Lung (tissue), 16 donors: Measurements from ENCODE around the gene PCDH19. TPM values are rescaled to one million over a fixed set of nuclear protein-coding genes. Genes with fewer than 3 reads are reported as not detected.
A peak's percentile ranks its signal among the peaks of the same experiment; 100 is the strongest.

ENCODE experiments used
- ATAC-seq: fragments of 200-7000 bp; cut with Tn5 transposase; one replicate; pipeline ENCODE4 v1.9.1; 2020; ENCODE audit warnings: moderate number of reproducible peaks; ENCODE audit not compliant: insufficient read depth, low FRiP score
- DNase-seq, 3 donors: peaks; one replicate each; pipeline ENCODE4 v3.0.0-alpha.2; 2013 to 2017
- H3K27ac ChIP-seq, 2 donors: one replicate each; pipeline ENCODE4 v1.5.1; 2013; ENCODE audit warnings: mild to moderate bottlenecking in 2 of 2, moderate library complexity in 2 of 2, control low read depth in 1 of 2, inconsistent platforms in 1 of 2, low read depth in 1 of 2, low read length in 1 of 2
- H3K27me3 ChIP-seq, 3 donors: one replicate each; pipeline ENCODE4 v1.5.1; 2013; ENCODE audit warnings: low read length in 2 of 3; ENCODE audit not compliant: control insufficient read depth in 3 of 3, insufficient read depth in 3 of 3
- H3K36me3 ChIP-seq, 4 donors: one replicate each; pipeline ENCODE4 v1.5.1; 2013; ENCODE audit warnings: low read length in 4 of 4, mild to moderate bottlenecking in 1 of 4, moderate library complexity in 1 of 4; ENCODE audit not compliant: control insufficient read depth in 4 of 4, insufficient read depth in 4 of 4
- H3K4me1 ChIP-seq, 5 donors: one replicate each; pipeline ENCODE4 v1.5.1; 2013; ENCODE audit warnings: low read length in 5 of 5, mild to moderate bottlenecking in 2 of 5, moderate library complexity in 1 of 5; ENCODE audit not compliant: control insufficient read depth in 5 of 5, insufficient read depth in 5 of 5
- H3K4me3 ChIP-seq: one replicate; pipeline ENCODE4 v1.5.1; 2013; ENCODE audit warnings: mild to moderate bottlenecking, control low read depth, moderate library complexity
- H3K9ac ChIP-seq, 2 donors: one replicate each; pipeline ENCODE4 v1.5.1; 2013; ENCODE audit warnings: low read length in 2 of 2, control low read depth in 1 of 2; ENCODE audit not compliant: insufficient read depth in 1 of 2
- H3K9me3 ChIP-seq, 4 donors: one replicate each; pipeline ENCODE4 v1.5.1; 2013; ENCODE audit warnings: low read length in 3 of 4, mild to moderate bottlenecking in 1 of 4, moderate library complexity in 1 of 4; ENCODE audit not compliant: control insufficient read depth in 4 of 4, insufficient read depth in 3 of 4
- WGBS, 2 donors: extraction: QIAGEN DNeasy Blood & Tissue Kit; methylation state at CpG; one replicate each; pipeline ENCODE4 v1.1.7; 2013; 5-methylcytosine and 5-hydroxymethylcytosine counted together
- long read RNA-seq, 5 donors: transcript quantifications; one replicate each; lab custom pipeline, GENCODE V29; 2026
- polyA plus RNA-seq, 2 donors: library from polyadenylated mRNA; stranded (reverse); fragments of 200-250 nt; gene quantifications; one replicate each; pipeline ENCODE4 v1.2.1, GENCODE V29; 2013
- total RNA-seq, 2 donors: library from RNA; depleted of rRNA in 1 of 2; stranded (reverse); fragments of >200 nt in 1 of 2; gene quantifications; one replicate each; pipeline ENCODE4 v1.2.1, GENCODE V29; 2014 to 2021
- TF ChIP-seq, protein P1 (sequence below): IDR thresholded peaks from 2 replicates; pipeline ENCODE4 v1.5.1; 2012; ENCODE audit warnings: mild to moderate bottlenecking; ENCODE audit errors: control extremely low read depth, extremely low read depth
- donor health status: control.
- donor health status: control.
- donor health status: Bipolar disorder and iron deficiency.
- donor health status: healthy.
- donor health status: DM: yes; HTN: yes; CAD: no.

The PCDH19 gene, protein sequence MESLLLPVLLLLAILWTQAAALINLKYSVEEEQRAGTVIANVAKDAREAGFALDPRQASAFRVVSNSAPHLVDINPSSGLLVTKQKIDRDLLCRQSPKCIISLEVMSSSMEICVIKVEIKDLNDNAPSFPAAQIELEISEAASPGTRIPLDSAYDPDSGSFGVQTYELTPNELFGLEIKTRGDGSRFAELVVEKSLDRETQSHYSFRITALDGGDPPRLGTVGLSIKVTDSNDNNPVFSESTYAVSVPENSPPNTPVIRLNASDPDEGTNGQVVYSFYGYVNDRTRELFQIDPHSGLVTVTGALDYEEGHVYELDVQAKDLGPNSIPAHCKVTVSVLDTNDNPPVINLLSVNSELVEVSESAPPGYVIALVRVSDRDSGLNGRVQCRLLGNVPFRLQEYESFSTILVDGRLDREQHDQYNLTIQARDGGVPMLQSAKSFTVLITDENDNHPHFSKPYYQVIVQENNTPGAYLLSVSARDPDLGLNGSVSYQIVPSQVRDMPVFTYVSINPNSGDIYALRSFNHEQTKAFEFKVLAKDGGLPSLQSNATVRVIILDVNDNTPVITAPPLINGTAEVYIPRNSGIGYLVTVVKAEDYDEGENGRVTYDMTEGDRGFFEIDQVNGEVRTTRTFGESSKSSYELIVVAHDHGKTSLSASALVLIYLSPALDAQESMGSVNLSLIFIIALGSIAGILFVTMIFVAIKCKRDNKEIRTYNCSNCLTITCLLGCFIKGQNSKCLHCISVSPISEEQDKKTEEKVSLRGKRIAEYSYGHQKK (N-terminal part only)
- under 1 TPM; 0.37 to 0.97 TPM for total RNA-seq
- polyA plus RNA-seq: under 1 TPM; 0.01 to 0.02 TPM
- long read RNA-seq, donor 1: 0 reads
- long read RNA-seq, donor 2: 0 reads
- long read RNA-seq, donor 3: 0 reads
- long read RNA-seq, donor 4: 0 reads
- long read RNA-seq, donor 5, full-length matches to known transcripts: 1 of 1 reads
- long read RNA-seq, donor 5, partial matches to known transcripts: 0 of 1 reads
- long read RNA-seq, donor 5, other reads (novel, unspliced or antisense): 0 of 1 reads

DNA sequence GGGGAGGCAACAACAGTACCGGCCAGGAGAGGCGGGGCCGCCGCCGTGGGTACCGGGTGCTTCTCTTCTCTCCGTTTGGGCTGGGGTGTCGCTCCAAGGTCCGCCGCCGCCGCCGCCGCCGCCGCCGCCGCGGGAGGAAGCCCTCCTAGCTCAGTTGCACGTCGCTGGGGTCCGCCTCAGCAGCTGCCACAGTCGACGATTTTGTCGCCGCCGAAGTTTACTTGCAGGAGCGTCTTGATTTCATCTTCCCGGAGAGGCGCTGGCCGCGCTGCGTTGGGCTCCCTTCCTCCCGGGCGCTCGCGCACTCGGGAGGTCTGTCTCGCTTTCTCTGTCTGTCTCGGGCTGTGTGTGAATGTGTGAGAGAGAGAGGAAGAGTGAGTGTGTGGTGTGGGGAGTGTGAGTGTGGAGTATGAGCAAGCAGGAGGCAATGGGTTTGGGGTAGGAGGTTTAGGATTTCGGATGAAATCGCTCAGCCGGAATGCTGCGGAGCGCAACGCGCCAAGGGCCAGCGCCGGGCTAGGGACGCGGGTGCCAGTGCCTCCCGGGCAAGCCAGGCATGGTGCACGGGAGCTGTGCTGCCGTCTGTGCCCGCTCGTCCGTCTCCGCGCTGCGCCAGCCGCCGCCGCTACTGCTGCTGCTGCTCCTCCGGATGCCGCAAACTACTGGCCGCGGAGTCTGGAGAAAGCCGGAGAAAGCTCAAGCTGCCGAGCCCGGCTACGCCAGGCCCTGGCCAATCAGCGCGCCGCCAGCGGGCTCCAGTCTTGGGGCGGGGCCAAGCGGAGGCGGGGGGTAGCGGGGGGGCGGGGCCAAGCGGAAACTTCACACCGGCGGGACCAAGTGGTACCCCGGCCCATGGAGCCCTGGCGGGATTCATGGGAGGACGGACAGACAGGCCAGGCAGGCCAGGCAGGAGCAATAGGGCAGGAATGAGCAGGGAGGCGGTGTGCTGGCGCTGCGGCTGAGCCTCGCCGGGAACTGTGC, at the start of gene PCDH19:
Gene PCDH19 (minus strand): TSS at position 664 of the 981 bp plus-strand sequence. CDS start 1,676 bp downstream, outside the sequence.
- Histone ChIP-seq H3K4me1 (peaks cover 0 to 3% (median 0%) of the 10 kb centered on the region in 5 donors), H3K4me3 (no peak within 1 kb of the TSS), H3K9ac (no peak within 1 kb of the TSS), H3K36me3 (no peaks in the 10 kb centered on the region), H3K9me3 (peaks cover 0 to 27% (median 0%) of the 10 kb centered on the region in 4 donors), H3K27me3 (peaks cover 5 to 53% (median 44%) of the 10 kb centered on the region in 3 donors), H3K27ac (no peak within 1 kb of the TSS)
- DNase-seq (peak; percentile 76 to 83 (median 79)), ATAC-seq (peak; percentile 73)
- WGBS, 2 donors: 0 to 34% methylated on average over 43 to 91 of the region's 91 CpGs
- TF ChIP-seq, protein P1, sequence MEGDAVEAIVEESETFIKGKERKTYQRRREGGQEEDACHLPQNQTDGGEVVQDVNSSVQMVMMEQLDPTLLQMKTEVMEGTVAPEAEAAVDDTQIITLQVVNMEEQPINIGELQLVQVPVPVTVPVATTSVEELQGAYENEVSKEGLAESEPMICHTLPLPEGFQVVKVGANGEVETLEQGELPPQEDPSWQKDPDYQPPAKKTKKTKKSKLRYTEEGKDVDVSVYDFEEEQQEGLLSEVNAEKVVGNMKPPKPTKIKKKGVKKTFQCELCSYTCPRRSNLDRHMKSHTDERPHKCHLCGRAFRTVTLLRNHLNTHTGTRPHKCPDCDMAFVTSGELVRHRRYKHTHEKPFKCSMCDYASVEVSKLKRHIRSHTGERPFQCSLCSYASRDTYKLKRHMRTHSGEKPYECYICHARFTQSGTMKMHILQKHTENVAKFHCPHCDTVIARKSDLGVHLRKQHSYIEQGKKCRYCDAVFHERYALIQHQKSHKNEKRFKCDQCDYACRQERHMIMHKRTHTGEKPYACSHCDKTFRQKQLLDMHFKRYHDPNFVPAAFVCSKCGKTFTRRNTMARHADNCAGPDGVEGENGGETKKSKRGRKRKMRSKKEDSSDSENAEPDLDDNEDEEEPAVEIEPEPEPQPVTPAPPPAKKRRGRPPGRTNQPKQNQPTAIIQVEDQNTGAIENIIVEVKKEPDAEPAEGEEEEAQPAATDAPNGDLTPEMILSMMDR: no peak

- 71 to 77% methylated on average over 15 of the region's 15 CpGs for WGBS, 2 donors
- TF ChIP-seq, protein P1: no peak
- ATAC-seq: no peak
These were observed 39.9 kb upstream of the PCDH19 start for GRCh38 chrX:100449696-100450608.

More at GRCh38 chrX:100449696-100450608, 39.9 kb upstream of the PCDH19 start:
- H3K4me1 ChIP-seq: peaks cover 0 to 13% (median 0%) of the 10 kb centered on the region in 5 donors
- no peak overlapping the region for H3K27ac ChIP-seq
- no peak overlapping the region for H3K4me3 ChIP-seq
- H3K27me3 ChIP-seq: peaks cover 0 to 8% (median 5%) of the 10 kb centered on the region in 3 donors
- H3K9me3 ChIP-seq: peaks cover 0 to 3% (median 0%) of the 10 kb centered on the region in 4 donors
- DNase-seq: peak; percentile 3 to 42 (median 18)
- H3K36me3 ChIP-seq: no peaks in the 10 kb centered on the region
- no peak overlapping the region for H3K9ac ChIP-seq
